ENCODE data around the gene CDC20B.

The CDC20B gene

GRCh38 chr5:55066277-55066676, 106.7 kb downstream of the CDC20B start:
- Histone ChIP-seq H3K27ac (no peak overlapping the region), H3K9me3 (ENCODE audit: control insufficient read depth, low read length) (no peaks in the 10 kb centered on the region), H3K4me1 (no peaks in the 10 kb centered on the region), H3K4me3 (ENCODE audit: low read depth, low read length) (no peak overlapping the region), H3K36me3 (ENCODE audit: control insufficient read depth, insufficient read depth, low read length) (no peaks in the 10 kb centered on the region), H3K79me2 (no peaks in the 10 kb centered on the region), H2AFZ (no peak overlapping the region), H3K4me2 (ENCODE audit: low read length) (no peak overlapping the region), H3K27me3 (ENCODE audit: control insufficient read depth, insufficient read depth, low read length) (no peaks in the 10 kb centered on the region), H3K9ac (no peak overlapping the region)
- TF ChIP-seq, protein P1, sequence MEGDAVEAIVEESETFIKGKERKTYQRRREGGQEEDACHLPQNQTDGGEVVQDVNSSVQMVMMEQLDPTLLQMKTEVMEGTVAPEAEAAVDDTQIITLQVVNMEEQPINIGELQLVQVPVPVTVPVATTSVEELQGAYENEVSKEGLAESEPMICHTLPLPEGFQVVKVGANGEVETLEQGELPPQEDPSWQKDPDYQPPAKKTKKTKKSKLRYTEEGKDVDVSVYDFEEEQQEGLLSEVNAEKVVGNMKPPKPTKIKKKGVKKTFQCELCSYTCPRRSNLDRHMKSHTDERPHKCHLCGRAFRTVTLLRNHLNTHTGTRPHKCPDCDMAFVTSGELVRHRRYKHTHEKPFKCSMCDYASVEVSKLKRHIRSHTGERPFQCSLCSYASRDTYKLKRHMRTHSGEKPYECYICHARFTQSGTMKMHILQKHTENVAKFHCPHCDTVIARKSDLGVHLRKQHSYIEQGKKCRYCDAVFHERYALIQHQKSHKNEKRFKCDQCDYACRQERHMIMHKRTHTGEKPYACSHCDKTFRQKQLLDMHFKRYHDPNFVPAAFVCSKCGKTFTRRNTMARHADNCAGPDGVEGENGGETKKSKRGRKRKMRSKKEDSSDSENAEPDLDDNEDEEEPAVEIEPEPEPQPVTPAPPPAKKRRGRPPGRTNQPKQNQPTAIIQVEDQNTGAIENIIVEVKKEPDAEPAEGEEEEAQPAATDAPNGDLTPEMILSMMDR (IDR thresholded peaks at IDR 0.05) = no peak

- no peaks in the 10 kb centered on the region for H3K79me2 ChIP-seq
- H3K4me1 ChIP-seq = no peaks in the 10 kb centered on the region
- no peaks in the 10 kb centered on the region for H3K9me3 ChIP-seq (ENCODE audit: control insufficient read depth, low read length)
- no peaks in the 10 kb centered on the region for H3K36me3 ChIP-seq (ENCODE audit: control insufficient read depth, insufficient read depth, low read length)
- no peak overlapping the region for H3K27ac ChIP-seq
- no peak overlapping the region for H3K4me3 ChIP-seq (ENCODE audit: low read depth, low read length)
- no peaks in the 10 kb centered on the region for H3K27me3 ChIP-seq (ENCODE audit: control insufficient read depth, insufficient read depth, low read length)
- H3K4me2 ChIP-seq (ENCODE audit: low read length) = no peak overlapping the region
- TF ChIP-seq, protein P1 (IDR thresholded peaks at IDR 0.05) = no peak
- no peak overlapping the region for H2AFZ ChIP-seq
- H3K9ac ChIP-seq = no peak overlapping the region
Observed at GRCh38 chr5:55064523-55064922, 108.5 kb downstream of the CDC20B start.

DNA sequence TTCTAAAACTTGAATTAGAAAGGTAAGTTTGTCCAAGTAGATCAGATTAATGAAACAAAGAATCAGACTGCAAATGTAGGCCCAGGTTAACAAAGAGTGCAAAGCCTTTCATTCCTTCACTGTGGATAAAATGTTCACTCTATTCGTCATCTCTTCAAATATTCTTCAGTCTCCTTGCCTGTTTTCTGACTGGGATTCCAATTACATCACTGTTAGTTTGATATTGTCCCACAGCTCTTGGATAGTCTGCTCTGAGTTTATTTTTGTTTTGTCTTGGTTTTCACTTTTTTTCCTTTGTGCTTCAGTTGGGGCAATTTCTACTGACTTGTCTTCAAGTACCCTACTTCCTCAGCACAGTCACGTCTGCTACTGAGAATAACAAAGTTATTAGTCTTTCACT, 109.1 kb downstream of the CDC20B start:
- TF ChIP-seq, protein P1 (IDR thresholded peaks at IDR 0.05) = no peak
- Histone ChIP-seq H3K4me3 (ENCODE audit: low read depth, low read length) (no peak overlapping the region), H3K36me3 (ENCODE audit: control insufficient read depth, insufficient read depth, low read length) (no peaks in the 10 kb centered on the region), H3K79me2 (no peaks in the 10 kb centered on the region), H3K9me3 (ENCODE audit: control insufficient read depth, low read length) (no peaks in the 10 kb centered on the region), H3K27me3 (ENCODE audit: control insufficient read depth, insufficient read depth, low read length) (no peaks in the 10 kb centered on the region), H3K4me2 (ENCODE audit: low read length) (no peak overlapping the region), H2AFZ (no peak overlapping the region), H3K4me1 (no peaks in the 10 kb centered on the region), H3K9ac (no peak overlapping the region), H3K27ac (no peak overlapping the region)

- no peaks in the 10 kb centered on the region for H3K79me2 ChIP-seq
- TF ChIP-seq, protein P1 (IDR thresholded peaks at IDR 0.05) = no peak
- no peaks in the 10 kb centered on the region for H3K4me1 ChIP-seq
- H3K9me3 ChIP-seq (ENCODE audit: control insufficient read depth, low read length) = no peaks in the 10 kb centered on the region
- no peaks in the 10 kb centered on the region for H3K36me3 ChIP-seq (ENCODE audit: control insufficient read depth, insufficient read depth, low read length)
- H3K27ac ChIP-seq = no peak overlapping the region
- H3K4me2 ChIP-seq (ENCODE audit: low read length) = no peak overlapping the region
- H3K4me3 ChIP-seq (ENCODE audit: low read depth, low read length) = no peak overlapping the region
- no peak overlapping the region for H3K9ac ChIP-seq
- no peak overlapping the region for H2AFZ ChIP-seq
- no peaks in the 10 kb centered on the region for H3K27me3 ChIP-seq (ENCODE audit: control insufficient read depth, insufficient read depth, low read length)
Observed at GRCh38 chr5:55063220-55063863, 109.6 kb downstream of the CDC20B start.

All from parathyroid adenoma (tissue), 2 donors.